HG02759 (cell line): ENCODE measurements around the gene CCDC82.
"Not testable (repeated sequence)": the region's sequence is repeated elsewhere in the genome, so short reads cannot be mapped to it uniquely, and the experiment has no call there.

ENCODE experiments used
- ATAC-seq: cut with Tn5 transposase; IDR thresholded peaks from one replicate; pipeline ENCODE4 v1.9.1; 2021; ENCODE audit warnings: mild to moderate bottlenecking, moderate library complexity; ENCODE audit not compliant: unreplicated experiment

CCDC82 gene

GRCh38 chr11:96389720-96390487 lies at the start of gene CCDC82, which contains the start of gene JRKL:
TSS of gene CCDC82 (minus strand) at chr11:96389912. CDS start at chr11:96384747, 5,165 bp downstream.
TSS of gene JRKL (plus strand) at chr11:96390013. CDS start at chr11:96390650, 637 bp downstream.
- peak; percentile 95 for ATAC-seq

DNA sequence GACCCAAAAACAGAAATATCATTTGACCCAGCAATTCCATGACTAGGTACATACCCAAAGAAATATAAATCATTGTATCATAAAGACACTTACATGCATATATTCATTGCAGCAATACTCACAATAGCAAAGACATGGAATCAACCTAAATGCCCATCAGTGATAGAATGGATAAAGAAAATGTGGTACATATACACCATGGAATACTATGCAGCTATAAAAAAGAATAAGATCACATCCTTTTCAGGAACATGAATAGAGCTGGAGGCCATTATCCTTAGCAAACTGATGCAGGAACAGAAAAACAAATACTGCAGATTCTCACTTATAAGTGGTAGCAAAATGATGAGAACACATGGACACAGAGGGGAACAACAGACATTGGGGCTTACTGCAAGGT lies 42.9 kb upstream of the CCDC82 start:
- ATAC-seq, result not testable (repeated sequence)

DNA sequence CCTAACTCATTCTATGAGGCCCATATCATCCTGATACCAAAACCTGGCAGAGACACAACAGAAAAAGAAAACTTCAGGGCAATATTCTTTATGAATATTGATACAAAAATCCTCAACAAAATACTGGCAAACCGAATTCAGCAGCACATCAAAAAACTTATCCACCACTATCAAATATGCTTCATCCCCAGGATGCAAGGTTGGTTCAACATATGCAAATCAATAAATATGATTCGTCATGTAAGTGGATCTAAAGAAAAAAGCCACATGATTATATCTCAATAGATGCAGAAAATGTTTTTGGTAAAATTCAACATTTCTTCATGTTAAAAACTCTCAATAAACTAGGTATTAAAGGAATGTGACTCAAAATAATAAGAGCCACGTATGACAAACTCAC lies 41.0 kb upstream of the CCDC82 start:
- no peak for ATAC-seq

GRCh38 chr11:96424693-96425092 lies 35.0 kb upstream of the CCDC82 start:
- no peak for ATAC-seq

GRCh38 chr11:96413408-96413807 lies 23.7 kb upstream of the CCDC82 start:
- no peak for ATAC-seq

DNA sequence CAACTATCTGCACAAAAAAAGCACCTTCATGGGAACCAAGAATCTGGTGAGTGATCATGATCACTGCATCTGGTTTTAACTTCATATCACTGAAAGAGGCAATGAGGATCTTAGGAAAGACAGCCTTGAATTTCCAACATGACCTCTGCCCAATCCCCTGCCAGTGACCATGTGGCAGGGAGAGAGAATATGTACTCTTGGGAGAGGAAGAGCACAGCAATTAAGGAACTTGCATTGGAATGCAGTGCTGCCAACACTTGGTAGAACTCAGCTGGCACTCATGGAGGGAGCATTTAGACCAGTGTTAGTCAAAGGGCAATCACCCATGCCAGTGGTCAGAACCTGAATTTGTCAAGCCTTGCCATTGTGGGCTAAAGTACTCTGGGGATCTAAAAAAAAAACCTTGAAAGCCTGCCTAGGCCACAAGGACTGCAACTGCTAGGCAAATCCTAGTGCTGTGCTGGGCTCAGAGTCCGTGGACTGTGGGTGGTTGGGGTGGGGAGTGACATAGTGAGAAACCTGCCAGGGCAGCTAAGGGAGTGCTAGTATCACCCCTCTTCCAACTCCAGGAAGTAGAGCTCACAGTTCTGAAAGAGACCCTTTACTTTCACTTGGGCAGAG lies 23.2 kb upstream of the CCDC82 start:
- ATAC-seq, result no peak

GRCh38 chr11:96411412-96411811 lies 21.7 kb upstream of the CCDC82 start:
- ATAC-seq, result not testable (repeated sequence)

DNA sequence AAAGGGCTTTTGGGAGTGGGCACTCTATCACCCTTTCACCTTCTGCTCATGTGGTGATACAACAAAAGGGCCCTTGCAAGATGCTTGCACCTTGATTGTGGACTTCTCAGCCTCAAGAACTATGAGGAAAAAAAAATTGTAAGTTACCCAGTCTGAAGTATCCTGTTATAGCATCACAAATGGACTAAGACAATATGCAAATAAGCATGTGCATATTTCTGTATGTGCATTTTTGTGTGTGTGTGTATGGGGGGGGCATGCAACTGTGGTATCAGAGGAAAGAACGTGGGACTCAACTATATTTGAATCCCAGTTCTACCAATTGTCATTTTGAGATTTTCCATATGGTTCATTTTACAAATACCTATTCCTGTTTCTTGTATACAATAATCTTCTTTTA lies 11.0 kb upstream of the CCDC82 start:
- ATAC-seq, result no peak

- ATAC-seq, result no peak
These were observed 8.2 kb upstream of the CCDC82 start for GRCh38 chr11:96397863-96398262.

- ATAC-seq, result no peak
These were observed 6.9 kb upstream of the CCDC82 start for GRCh38 chr11:96396637-96397036.

GRCh38 chr11:96394773-96395172 lies 5.1 kb upstream of the CCDC82 start:
- no peak for ATAC-seq

DNA sequence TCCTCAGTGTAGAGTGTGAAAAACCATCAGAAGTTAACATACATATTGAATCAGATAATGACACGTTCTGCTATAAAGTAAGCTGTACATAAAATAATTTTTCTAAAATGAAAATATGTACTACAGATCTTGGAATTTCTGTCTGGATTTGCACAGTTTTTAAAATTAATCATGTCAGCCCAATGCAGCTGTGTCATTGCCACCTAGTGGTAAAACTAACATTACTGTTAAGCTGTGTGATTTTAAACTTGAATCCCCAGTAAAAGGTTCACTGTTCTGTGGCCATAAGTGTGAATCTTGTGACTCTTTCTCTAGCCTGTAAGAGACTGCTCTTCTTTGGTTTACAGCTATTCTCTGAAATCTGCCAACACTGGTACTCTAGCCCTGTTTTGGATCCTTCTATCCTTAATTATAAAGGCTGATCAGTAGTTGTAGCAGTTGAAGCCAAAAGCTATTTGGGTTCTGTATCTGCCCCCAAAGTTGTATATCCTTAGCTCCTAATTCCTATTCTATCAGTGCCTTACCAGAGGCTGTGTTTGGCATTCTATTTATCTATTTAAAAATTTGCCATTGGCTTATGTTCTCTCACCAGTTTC lies 4.1 kb upstream of the CCDC82 start:
- no peak for ATAC-seq

GRCh38 chr11:96391698-96392307 lies 2.1 kb upstream of the CCDC82 start:
- ATAC-seq, result no peak

GRCh38 chr11:96390488-96390792 lies 728 bp upstream of the CCDC82 start:
- no peak for ATAC-seq

GRCh38 chr11:96388891-96389719 lies 607 bp downstream of the CCDC82 start:
- ATAC-seq, result peak; percentile 61

DNA sequence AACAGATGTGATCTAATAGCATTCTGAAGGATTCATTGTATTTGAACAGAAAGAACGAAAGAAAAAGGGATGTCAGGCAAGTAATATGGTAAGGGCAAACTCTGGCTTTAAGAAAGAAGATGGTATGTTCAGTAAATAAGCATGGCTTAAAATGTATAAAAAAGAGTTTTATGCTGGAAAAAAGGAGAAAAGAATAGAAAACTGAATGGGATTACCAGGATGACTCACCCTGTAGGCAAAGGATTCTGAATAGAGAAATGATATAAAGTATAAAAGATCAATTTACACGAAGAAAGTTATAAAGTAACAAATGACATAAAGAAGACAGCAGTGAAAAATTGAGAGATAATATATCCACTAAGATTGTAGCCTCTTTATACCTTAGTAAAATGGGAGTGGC lies 4.5 kb downstream of the CCDC82 start:
- ATAC-seq, result no peak

DNA sequence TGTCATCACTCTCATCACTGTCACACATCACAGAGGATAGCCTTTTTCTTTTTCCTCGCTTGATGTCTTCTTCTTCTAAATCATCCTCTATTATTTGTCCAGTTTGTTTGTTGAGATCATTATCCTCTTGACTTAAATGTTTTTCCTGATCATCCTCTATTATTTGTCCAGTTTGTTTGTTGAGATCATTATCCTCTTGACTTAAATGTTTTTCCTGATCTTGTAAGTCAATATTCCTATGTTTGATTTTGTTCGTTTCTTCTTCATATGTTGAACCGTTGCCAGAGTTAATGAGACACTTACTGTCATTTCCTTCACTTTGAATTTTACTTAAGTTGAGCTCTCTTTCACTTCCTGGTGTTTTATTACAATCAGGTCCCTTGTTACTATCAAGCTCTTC lies 5.6 kb downstream of the CCDC82 start:
- ATAC-seq, result no peak

GRCh38 chr11:96376796-96377195 lies 12.9 kb downstream of the CCDC82 start:
- no peak for ATAC-seq

- ATAC-seq, result no peak
These were observed 15.9 kb downstream of the CCDC82 start for GRCh38 chr11:96373826-96374225.

GRCh38 chr11:96367342-96367741 lies 22.4 kb downstream of the CCDC82 start:
- ATAC-seq, result no peak

DNA sequence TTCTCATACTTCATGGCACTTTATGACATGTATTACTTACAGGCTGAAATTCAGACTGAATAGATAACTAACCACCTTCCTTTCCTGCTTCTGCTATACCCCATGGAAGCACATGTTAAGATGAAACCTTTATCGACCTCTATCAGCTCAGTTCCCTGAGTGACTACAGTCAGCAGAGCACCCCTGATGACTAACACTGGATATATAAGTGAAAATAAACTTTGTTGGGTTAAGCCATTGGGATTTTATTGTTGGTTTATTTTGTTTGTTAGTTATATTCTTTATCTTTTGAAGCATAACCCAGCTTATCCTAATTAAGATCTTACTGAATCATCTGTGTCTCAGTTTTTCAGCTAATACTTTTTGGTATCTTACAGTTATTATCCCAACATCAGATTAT lies 23.7 kb downstream of the CCDC82 start:
- ATAC-seq, result no peak
